Stimulated activated naive CD8-positive, alpha-beta T cell treated with anti-CD3 and anti-CD28 coated beads, Interleukin-15, Interleukin-2, amounts not matched to agents 100 ng/mL and 50 ng/mL, for 24 hours (primary cell): ENCODE data around the gene KIF18B.

ENCODE experiments used
- H3K27ac Mint-ChIP-seq: one replicate; pipeline ENCODE4 v1.8.0; 2021; ENCODE audit warnings: mild to moderate bottlenecking, mixed read lengths
- H3K27me3 Mint-ChIP-seq: one replicate; pipeline ENCODE4 v1.8.0; 2021; ENCODE audit warnings: mixed read lengths
- H3K36me3 Mint-ChIP-seq: one replicate; pipeline ENCODE4 v1.8.0; 2021; ENCODE audit warnings: low read depth, mixed read lengths
- H3K4me1 Mint-ChIP-seq: one replicate; pipeline ENCODE4 v1.8.0; 2021; ENCODE audit warnings: low read depth, mixed read lengths
- H3K4me3 Mint-ChIP-seq: one replicate; pipeline ENCODE4 v1.8.0; 2021; ENCODE audit warnings: mild to moderate bottlenecking, mixed read lengths
- H3K9me3 Mint-ChIP-seq: one replicate; pipeline ENCODE4 v1.8.0; 2021; ENCODE audit warnings: mixed read lengths

The KIF18B gene

GRCh38 chr17:44977065-44977464 is 29.5 kb upstream of the KIF18B start:
- Mint-ChIP-seq H3K27me3 (peaks cover 32% of the 10 kb centered on the region), H3K4me3 (no peak overlapping the region), H3K9me3 (no peaks in the 10 kb centered on the region), H3K4me1 (peaks cover 8% of the 10 kb centered on the region), H3K36me3 (no peaks in the 10 kb centered on the region), H3K27ac (no peak overlapping the region)

GRCh38 chr17:44976206-44976605 is 28.6 kb upstream of the KIF18B start:
- peaks cover 13% of the 10 kb centered on the region for H3K4me1 Mint-ChIP-seq
- no peak overlapping the region for H3K27ac Mint-ChIP-seq
- H3K36me3 Mint-ChIP-seq = no peaks in the 10 kb centered on the region
- no peak overlapping the region for H3K4me3 Mint-ChIP-seq
- peaks cover 30% of the 10 kb centered on the region for H3K27me3 Mint-ChIP-seq
- no peaks in the 10 kb centered on the region for H3K9me3 Mint-ChIP-seq

- Mint-ChIP-seq H3K27me3 (peaks cover 34% of the 10 kb centered on the region), H3K36me3 (no peaks in the 10 kb centered on the region), H3K4me3 (no peak overlapping the region), H3K9me3 (no peaks in the 10 kb centered on the region), H3K27ac (no peak overlapping the region), H3K4me1 (peaks cover 32% of the 10 kb centered on the region)
These were observed 25.4 kb upstream of the KIF18B start for GRCh38 chr17:44972953-44973352.

GRCh38 chr17:44971776-44972483 is 24.4 kb upstream of the KIF18B start:
- Mint-ChIP-seq H3K4me1 (peaks cover 37% of the 10 kb centered on the region), H3K9me3 (no peaks in the 10 kb centered on the region), H3K27me3 (peaks cover 39% of the 10 kb centered on the region), H3K27ac (peak overlapping the region; percentile 36), H3K36me3 (no peaks in the 10 kb centered on the region), H3K4me3 (no peak overlapping the region)

- peak overlapping the region; percentile 59 for H3K4me3 Mint-ChIP-seq
- H3K36me3 Mint-ChIP-seq = no peaks in the 10 kb centered on the region
- H3K27ac Mint-ChIP-seq = no peak overlapping the region
- H3K27me3 Mint-ChIP-seq = peaks cover 53% of the 10 kb centered on the region
- H3K4me1 Mint-ChIP-seq = peaks cover 44% of the 10 kb centered on the region
- H3K9me3 Mint-ChIP-seq = no peaks in the 10 kb centered on the region
These were observed 22.7 kb upstream of the KIF18B start for GRCh38 chr17:44970136-44970741.

- peaks cover 55% of the 10 kb centered on the region for H3K27me3 Mint-ChIP-seq
- H3K4me1 Mint-ChIP-seq = peaks cover 44% of the 10 kb centered on the region
- no peaks in the 10 kb centered on the region for H3K36me3 Mint-ChIP-seq
- H3K27ac Mint-ChIP-seq = no peak overlapping the region
- H3K4me3 Mint-ChIP-seq = peak overlapping the region; percentile 59
- no peaks in the 10 kb centered on the region for H3K9me3 Mint-ChIP-seq
These were observed 21.7 kb upstream of the KIF18B start for GRCh38 chr17:44969144-44969780.

- H3K4me3 Mint-ChIP-seq = peak within 1 kb of the TSS; percentile 68
- H3K4me1 Mint-ChIP-seq = peaks cover 44% of the 10 kb centered on the region
- H3K36me3 Mint-ChIP-seq = no peaks in the 10 kb centered on the region
- peaks cover 51% of the 10 kb centered on the region for H3K27me3 Mint-ChIP-seq
- H3K9me3 Mint-ChIP-seq = no peaks in the 10 kb centered on the region
- H3K27ac Mint-ChIP-seq = no peak within 1 kb of the TSS
These were observed 20.9 kb upstream of the KIF18B start, which contains the start of gene C1QL1 for GRCh38 chr17:44968225-44969143. Gene C1QL1, minus strand, starts transcription at chr17:44968303. Its CDS starts 255 bp downstream, at chr17:44968048.

- peaks cover 44% of the 10 kb centered on the region for H3K4me1 Mint-ChIP-seq
- H3K4me3 Mint-ChIP-seq = no peak overlapping the region
- peaks cover 51% of the 10 kb centered on the region for H3K27me3 Mint-ChIP-seq
- no peaks in the 10 kb centered on the region for H3K9me3 Mint-ChIP-seq
- H3K36me3 Mint-ChIP-seq = no peaks in the 10 kb centered on the region
- no peak overlapping the region for H3K27ac Mint-ChIP-seq
These were observed 20.3 kb upstream of the KIF18B start for GRCh38 chr17:44967907-44968224.

GRCh38 chr17:44967026-44967906 is 19.7 kb upstream of the KIF18B start:
- Mint-ChIP-seq H3K36me3 (no peaks in the 10 kb centered on the region), H3K4me1 (peaks cover 38% of the 10 kb centered on the region), H3K4me3 (no peak overlapping the region), H3K27me3 (peaks cover 56% of the 10 kb centered on the region), H3K27ac (no peak overlapping the region), H3K9me3 (no peaks in the 10 kb centered on the region)

- Mint-ChIP-seq H3K4me1 (peaks cover 31% of the 10 kb centered on the region), H3K36me3 (no peaks in the 10 kb centered on the region), H3K9me3 (no peaks in the 10 kb centered on the region), H3K27me3 (peaks cover 56% of the 10 kb centered on the region), H3K27ac (no peak overlapping the region), H3K4me3 (no peak overlapping the region)
These were observed 18.9 kb upstream of the KIF18B start for GRCh38 chr17:44966348-44967025.

GRCh38 chr17:44965481-44966234 is 18.1 kb upstream of the KIF18B start:
- H3K4me3 Mint-ChIP-seq = no peak overlapping the region
- no peak overlapping the region for H3K27ac Mint-ChIP-seq
- H3K27me3 Mint-ChIP-seq = peaks cover 58% of the 10 kb centered on the region
- H3K36me3 Mint-ChIP-seq = no peaks in the 10 kb centered on the region
- H3K4me1 Mint-ChIP-seq = peaks cover 32% of the 10 kb centered on the region
- H3K9me3 Mint-ChIP-seq = no peaks in the 10 kb centered on the region

- H3K4me1 Mint-ChIP-seq = peaks cover 14% of the 10 kb centered on the region
- H3K9me3 Mint-ChIP-seq = no peaks in the 10 kb centered on the region
- H3K27ac Mint-ChIP-seq = no peak overlapping the region
- H3K4me3 Mint-ChIP-seq = no peak overlapping the region
- no peaks in the 10 kb centered on the region for H3K36me3 Mint-ChIP-seq
- H3K27me3 Mint-ChIP-seq = peaks cover 42% of the 10 kb centered on the region
These were observed 14.4 kb upstream of the KIF18B start for GRCh38 chr17:44961921-44962350.

GRCh38 chr17:44960691-44961090 is 13.1 kb upstream of the KIF18B start:
- H3K9me3 Mint-ChIP-seq = no peaks in the 10 kb centered on the region

More at GRCh38 chr17:44960691-44961090, 13.1 kb upstream of the KIF18B start:
- no peaks in the 10 kb centered on the region for H3K36me3 Mint-ChIP-seq
- H3K27ac Mint-ChIP-seq = no peak overlapping the region
- H3K4me3 Mint-ChIP-seq = no peak overlapping the region
- peaks cover 32% of the 10 kb centered on the region for H3K27me3 Mint-ChIP-seq
- peaks cover 8% of the 10 kb centered on the region for H3K4me1 Mint-ChIP-seq
